ENCODE measurements around the gene PSMB5.

GRCh38 chr14:23009483-23009938 lies 25.2 kb downstream of the PSMB5 start:
- TF ChIP-seq CTCF (IDR thresholded peaks at IDR 0.05), result no peak
- TF ChIP-seq EP300 (IDR thresholded peaks at IDR 0.05), result no peak
- no peak for TF ChIP-seq POLR2A (IDR thresholded peaks at IDR 0.05; ENCODE audit: low read depth)

Data from esophagus muscularis mucosa (tissue), 4 donors.